DOHH2 (cell line): ENCODE measurements around the gene CDK5RAP2.

Source experiments
- H3F3A ChIP-seq: fragments of 200-600 bp; sonication (generic), shearing (Covaris generic); 2 replicates; pipeline ENCODE4 v1.6.0; 2016; ENCODE audit warnings: antibody characterized with exemption, mild to moderate bottlenecking; ENCODE audit not compliant: control insufficient read depth, insufficient read depth
- H3K27ac ChIP-seq: fragments of 200-600 bp; sonication (generic); 2 replicates; pipeline ENCODE4 v1.5.1; 2014; ENCODE audit warnings: low read depth, mild to moderate bottlenecking, low read length, moderate library complexity
- H3K27me3 ChIP-seq: fragments of 200-600 bp; sonication (generic); 2 replicates; pipeline ENCODE4 v1.6.1; 2014; ENCODE audit warnings: mild to moderate bottlenecking, low read length, mixed read lengths; ENCODE audit not compliant: control insufficient read depth
- H3K36me3 ChIP-seq: fragments of 200-600 bp; sonication (generic); 2 replicates; pipeline ENCODE4 v1.6.1; 2014; ENCODE audit warnings: mild to moderate bottlenecking, low read length, moderate library complexity, mixed read lengths; ENCODE audit not compliant: control insufficient read depth
- H3K4me1 ChIP-seq: fragments of 200-600 bp; sonication (generic); 2 replicates; pipeline ENCODE4 v1.6.1; 2014; ENCODE audit warnings: mild to moderate bottlenecking, low read length, mixed read lengths; ENCODE audit not compliant: control insufficient read depth
- H3K4me2 ChIP-seq: fragments of 200-600 bp; sonication (generic); 2 replicates; pipeline ENCODE4 v1.6.0; 2014; ENCODE audit warnings: mild to moderate bottlenecking, low read length, moderate library complexity
- H3K4me3 ChIP-seq: fragments of 200-600 bp; sonication (generic); 2 replicates; pipeline ENCODE4 v1.5.1; 2014; ENCODE audit warnings: mild to moderate bottlenecking, low read length, mixed read lengths
- H3K79me2 ChIP-seq: fragments of 200-600 bp; sonication (generic); 2 replicates; pipeline ENCODE4 v1.6.1; 2014; ENCODE audit warnings: mild to moderate bottlenecking, low read length, mixed read lengths; ENCODE audit not compliant: control insufficient read depth
- H3K9me2 ChIP-seq: fragments of 200-600 bp; sonication (generic); replicated peaks from 2 replicates; pipeline ENCODE4 v1.6.1; 2014; ENCODE audit warnings: mild to moderate bottlenecking, low read length, mixed read lengths; ENCODE audit not compliant: control insufficient read depth
- H3K9me3 ChIP-seq: fragments of 200-600 bp; sonication (generic); 2 replicates; pipeline ENCODE4 v1.6.1; 2014; ENCODE audit warnings: antibody characterized with exemption, low read length, mixed read lengths; ENCODE audit not compliant: control insufficient read depth, insufficient read depth
- H4K20me1 ChIP-seq: fragments of 200-600 bp; sonication (generic); 2 replicates; pipeline ENCODE4 v1.6.0; 2014; ENCODE audit warnings: low read depth, mild to moderate bottlenecking, antibody characterized with exemption, low read length, moderate library complexity; ENCODE audit not compliant: control insufficient read depth, insufficient read depth
- CTCF ChIP-seq: fragments of 200-600 bp; sonication (generic); IDR thresholded peaks from one replicate; pipeline ENCODE4 v1.5.1; 2014; ENCODE audit warnings: antibody characterized with exemption, mild to moderate bottlenecking, low read depth, low read length; ENCODE audit not compliant: poor library complexity, severe bottlenecking
- EZH2phosphoT487 ChIP-seq: fragments of 200-600 bp; sonication (generic); IDR thresholded peaks from 2 replicates; pipeline ENCODE4 v1.6.1; 2017; ENCODE audit warnings: borderline replicate concordance, mild to moderate bottlenecking, antibody characterized with exemption, low read length, moderate library complexity, mixed read lengths

The CDK5RAP2 gene

GRCh38 chr9:120443489-120443888, 136.5 kb downstream of the CDK5RAP2 start:
- peaks cover 64% of the 10 kb centered on the region for H3K36me3 ChIP-seq
- peaks cover 8% of the 10 kb centered on the region for H3K4me1 ChIP-seq
- H3K79me2 ChIP-seq = no peaks in the 10 kb centered on the region
- H3K4me3 ChIP-seq = no peak overlapping the region
- TF ChIP-seq CTCF (no peak), EZH2phosphoT487 (no peak)
- H3K9me3 ChIP-seq = no peaks in the 10 kb centered on the region
- no peaks in the 10 kb centered on the region for H3K9me2 ChIP-seq
- H3K4me2 ChIP-seq = no peak overlapping the region
- H3K27me3 ChIP-seq = no peaks in the 10 kb centered on the region
- no peaks in the 10 kb centered on the region; the same call in 1 of the 2 replicates for H4K20me1 ChIP-seq
- no peaks in the 10 kb centered on the region for H3F3A ChIP-seq
- no peak overlapping the region for H3K27ac ChIP-seq

GRCh38 chr9:120442308-120442995, 137.5 kb downstream of the CDK5RAP2 start:
- Histone ChIP-seq H3K4me1 (peaks cover 8% of the 10 kb centered on the region), H3K4me2 (no peak overlapping the region), H3F3A (no peaks in the 10 kb centered on the region), H3K36me3 (peaks cover 67% of the 10 kb centered on the region), H3K79me2 (no peaks in the 10 kb centered on the region), H3K27ac (no peak overlapping the region), H3K9me3 (no peaks in the 10 kb centered on the region), H3K27me3 (no peaks in the 10 kb centered on the region), H3K4me3 (no peak overlapping the region), H3K9me2 (no peaks in the 10 kb centered on the region), H4K20me1 (no peaks in the 10 kb centered on the region; the same call in 1 of the 2 replicates)
- TF ChIP-seq EZH2phosphoT487 = no peak
- no peak for TF ChIP-seq CTCF

- Histone ChIP-seq H3K27ac (no peak overlapping the region), H3K27me3 (no peaks in the 10 kb centered on the region), H3K4me3 (no peak overlapping the region), H3F3A (no peaks in the 10 kb centered on the region), H3K4me2 (no peak overlapping the region), H4K20me1 (no peaks in the 10 kb centered on the region; the same call in 1 of the 2 replicates), H3K36me3 (peaks cover 70% of the 10 kb centered on the region), H3K79me2 (no peaks in the 10 kb centered on the region), H3K4me1 (peaks cover 7% of the 10 kb centered on the region), H3K9me2 (no peaks in the 10 kb centered on the region), H3K9me3 (no peaks in the 10 kb centered on the region)
- no peak for TF ChIP-seq EZH2phosphoT487
- TF ChIP-seq CTCF = no peak
Observed at GRCh38 chr9:120441426-120442307, 138.3 kb downstream of the CDK5RAP2 start.
